ENCODE results near the gene TRIM75. TPM values are rescaled to one million over a fixed set of nuclear protein-coding genes. Genes with fewer than 3 reads are reported as not detected.

The TRIM75 gene
- total and polyA plus RNA-seq, 9 donors, result not detected

- no peaks in the 10 kb centered on the region for H3K27me3 ChIP-seq
- intact Hi-C loops (cut with DNase I), result no loop called here
- no peaks in the 10 kb centered on the region for H3K4me1 ChIP-seq (ENCODE audit: insufficient read depth)
- H3K4me3 ChIP-seq, result no peak within 1 kb of the TSS
- TF ChIP-seq POLR2A (IDR thresholded peaks at IDR 0.05) (no peak), EP300 (IDR thresholded peaks at IDR 0.05) (no peak), CTCF (IDR thresholded peaks at IDR 0.05) (no peak)
- H3K27ac ChIP-seq, result no peak within 1 kb of the TSS
- WGBS, 3 donors, result 95 to 96% (median 95%) methylated on average over 41 of the region's 41 CpGs
- no peaks in the 10 kb centered on the region for H3K36me3 ChIP-seq
- DNase-seq, result no peak
- no peaks in the 10 kb centered on the region for H3K9me3 ChIP-seq
These were observed 22.0 kb upstream of the TRIM75 start, which contains the start of gene TRIM60 for GRCh38 chr4:165031436-165032211. Gene TRIM60, plus strand, starts transcription at chr4:165031999. Its CDS starts 8,074 bp downstream, at chr4:165040073.

GRCh38 chr4:165048170-165048569 lies 5.5 kb upstream of the TRIM75 start:
- H3K27me3 ChIP-seq, result no peaks in the 10 kb centered on the region
- no peak overlapping the region for H3K4me3 ChIP-seq
- no peaks in the 10 kb centered on the region for H3K4me1 ChIP-seq (ENCODE audit: insufficient read depth)
- intact Hi-C loops (cut with DNase I), result no loop called here
- TF ChIP-seq CTCF (IDR thresholded peaks at IDR 0.05) (no peak), EP300 (IDR thresholded peaks at IDR 0.05) (no peak), POLR2A (IDR thresholded peaks at IDR 0.05) (no peak)
- no peaks in the 10 kb centered on the region for H3K9me3 ChIP-seq
- no peaks in the 10 kb centered on the region for H3K36me3 ChIP-seq
- DNase-seq, result no peak
- 59 to 68% (median 60%) methylated on average over 5 of the region's 5 CpGs for whole genome bisulfite sequencing, 3 donors
- no peak overlapping the region for H3K27ac ChIP-seq

DNA sequence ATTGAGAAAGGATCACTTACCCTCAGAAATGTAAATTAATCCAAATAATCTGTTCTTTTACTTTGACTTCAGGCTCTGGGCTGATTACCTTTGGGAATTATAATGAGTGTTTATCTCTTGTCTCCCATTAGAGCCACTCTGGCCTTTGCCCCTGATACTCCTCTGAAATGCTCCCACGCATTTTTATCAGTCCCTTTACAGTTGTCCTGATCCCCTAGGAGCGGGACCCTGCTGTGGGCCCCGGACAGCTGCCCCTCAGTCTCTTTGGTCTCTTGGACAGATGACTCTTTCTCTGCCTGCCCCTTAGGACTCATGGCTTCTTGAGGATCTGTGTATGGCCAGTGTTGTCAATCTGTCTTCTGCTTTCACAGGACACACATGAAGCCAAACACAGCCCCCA lies 1.0 kb upstream of the TRIM75 start:
- WGBS, 3 donors, result 19 to 46% (median 29%) methylated on average over 3 of the region's 3 CpGs
- DNase-seq, result no peak

DNA sequence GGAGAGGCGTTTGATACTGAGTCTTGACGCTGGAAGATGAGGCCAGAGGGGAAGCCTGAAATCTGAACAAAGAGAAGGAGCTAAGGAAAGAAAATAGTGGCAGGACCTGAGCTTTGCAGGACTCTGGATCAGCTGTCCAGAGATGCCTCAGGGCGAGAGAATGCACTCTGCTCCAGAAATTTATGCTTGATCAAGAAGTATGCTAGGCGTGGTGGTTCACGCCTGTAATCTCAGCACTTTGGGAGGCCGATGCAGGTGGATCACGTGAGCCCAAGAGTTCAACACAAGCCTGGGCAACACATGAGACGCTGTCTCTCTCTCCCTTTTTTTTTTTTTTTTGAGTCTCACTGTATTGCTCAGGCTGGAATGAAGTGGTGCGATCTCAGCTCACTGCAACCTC lies 1.9 kb downstream of the TRIM75 start:
- Histone ChIP-seq H3K27ac (no peak overlapping the region), H3K9me3 (no peaks in the 10 kb centered on the region), H3K4me3 (no peak overlapping the region), H3K4me1 (ENCODE audit: insufficient read depth) (peaks cover under 1% of the 10 kb centered on the region), H3K36me3 (no peaks in the 10 kb centered on the region), H3K27me3 (no peaks in the 10 kb centered on the region)
- DNase-seq, result no peak
- intact Hi-C loops (cut with DNase I), result no loop called here
- TF ChIP-seq POLR2A (IDR thresholded peaks at IDR 0.05) (no peak), CTCF (IDR thresholded peaks at IDR 0.05) (no peak), EP300 (IDR thresholded peaks at IDR 0.05) (no peak)
- 88 to 93% (median 90%) methylated on average over 9 of the region's 9 CpGs for WGBS, 3 donors

More for the DNA sequence above, 1.0 kb upstream of the TRIM75 start:
- Histone ChIP-seq H3K27ac (no peak overlapping the region), H3K4me3 (no peak overlapping the region), H3K9me3 (no peaks in the 10 kb centered on the region), H3K36me3 (no peaks in the 10 kb centered on the region), H3K27me3 (no peaks in the 10 kb centered on the region), H3K4me1 (ENCODE audit: insufficient read depth) (no peaks in the 10 kb centered on the region)
- intact Hi-C loops (cut with DNase I), result no loop called here
- TF ChIP-seq EP300 (IDR thresholded peaks at IDR 0.05) (no peak), POLR2A (IDR thresholded peaks at IDR 0.05) (no peak), CTCF (IDR thresholded peaks at IDR 0.05) (no peak)

Measured in ovary (tissue), 9 donors.